ENCODE data around the gene MS4A7. TPM values are rescaled to one million over a fixed set of nuclear protein-coding genes. Genes with fewer than 3 reads are reported as not detected.
A peak's percentile ranks its signal among the peaks of the same experiment; 100 is the strongest.

The MS4A7 gene
- total RNA-seq, 2 donors from 2014 or later, result 3.3 to 12.6 TPM

DNA sequence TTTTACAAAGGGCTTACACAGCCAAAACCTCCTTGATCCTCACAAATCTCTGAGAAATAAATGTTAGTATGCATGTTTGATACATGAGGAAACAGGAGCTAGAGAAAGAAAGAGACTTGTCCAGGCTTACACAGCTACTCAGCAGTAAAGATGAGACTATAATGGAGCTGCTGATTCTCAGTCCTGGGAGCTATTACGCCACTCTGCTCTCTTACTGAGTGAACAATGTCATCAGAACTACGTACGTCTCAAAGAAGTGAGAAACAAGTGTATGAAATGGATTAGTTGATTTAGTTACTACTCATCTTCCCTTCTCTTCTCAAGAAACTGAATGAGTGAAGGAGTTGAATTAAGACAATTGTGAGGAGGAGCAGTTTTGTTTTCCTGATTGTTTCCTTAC is 39.0 kb upstream of the MS4A7 start:
- intact Hi-C loops (cut with DNase I), result no loop called here

DNA sequence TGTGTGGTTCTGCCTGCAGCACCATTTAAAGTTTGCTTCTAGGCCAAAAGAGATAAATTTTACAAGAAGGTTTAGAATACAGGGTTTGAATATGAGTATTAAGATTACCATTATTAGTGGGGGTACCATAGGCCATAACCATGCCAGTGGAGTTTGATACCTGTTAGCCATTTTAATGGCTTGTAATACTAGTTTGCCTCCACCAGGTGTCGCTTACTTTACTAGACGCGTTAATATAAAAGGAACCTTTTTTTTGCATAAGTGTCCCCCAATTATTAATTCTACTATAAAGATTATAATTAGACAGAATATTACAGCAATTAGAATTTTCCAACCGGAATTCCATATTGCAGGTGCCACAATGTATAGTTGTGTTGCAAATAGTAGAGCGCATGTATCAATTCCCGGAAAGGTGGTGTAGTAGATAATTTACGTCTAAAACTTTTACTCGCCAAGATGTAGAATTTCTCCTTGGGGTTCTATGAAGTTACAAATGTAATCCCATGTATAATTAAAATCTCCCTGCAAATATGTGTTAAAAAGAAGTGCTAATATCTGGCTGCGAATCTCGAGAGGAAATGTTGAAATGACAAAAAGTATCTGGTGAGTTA is 35.1 kb upstream of the MS4A7 start:
- Histone ChIP-seq H3K9ac (ENCODE audit: low read depth in 2 of 2, low read length in 2 of 2) (no peak overlapping the region), H3K36me3 (no peaks in the 10 kb centered on the region), H3K4me1 (no peaks in the 10 kb centered on the region), H3K27me3 (no peaks in the 10 kb centered on the region), H3K27ac (no peak overlapping the region), H3K4me3 (no peak overlapping the region), H3K9me3 (no peaks in the 10 kb centered on the region)
- no peak for DNase-seq
- intact Hi-C loops (cut with DNase I), result no loop called here
- TF ChIP-seq, protein P1, sequence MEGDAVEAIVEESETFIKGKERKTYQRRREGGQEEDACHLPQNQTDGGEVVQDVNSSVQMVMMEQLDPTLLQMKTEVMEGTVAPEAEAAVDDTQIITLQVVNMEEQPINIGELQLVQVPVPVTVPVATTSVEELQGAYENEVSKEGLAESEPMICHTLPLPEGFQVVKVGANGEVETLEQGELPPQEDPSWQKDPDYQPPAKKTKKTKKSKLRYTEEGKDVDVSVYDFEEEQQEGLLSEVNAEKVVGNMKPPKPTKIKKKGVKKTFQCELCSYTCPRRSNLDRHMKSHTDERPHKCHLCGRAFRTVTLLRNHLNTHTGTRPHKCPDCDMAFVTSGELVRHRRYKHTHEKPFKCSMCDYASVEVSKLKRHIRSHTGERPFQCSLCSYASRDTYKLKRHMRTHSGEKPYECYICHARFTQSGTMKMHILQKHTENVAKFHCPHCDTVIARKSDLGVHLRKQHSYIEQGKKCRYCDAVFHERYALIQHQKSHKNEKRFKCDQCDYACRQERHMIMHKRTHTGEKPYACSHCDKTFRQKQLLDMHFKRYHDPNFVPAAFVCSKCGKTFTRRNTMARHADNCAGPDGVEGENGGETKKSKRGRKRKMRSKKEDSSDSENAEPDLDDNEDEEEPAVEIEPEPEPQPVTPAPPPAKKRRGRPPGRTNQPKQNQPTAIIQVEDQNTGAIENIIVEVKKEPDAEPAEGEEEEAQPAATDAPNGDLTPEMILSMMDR (IDR thresholded peaks at IDR 0.05), result peak; percentile 53

More for the DNA sequence above, 39.0 kb upstream of the MS4A7 start:
- no peak overlapping the region for H3K4me3 ChIP-seq
- H3K9ac ChIP-seq (ENCODE audit: low read depth in 2 of 2, low read length in 2 of 2), result no peak overlapping the region
- no peaks in the 10 kb centered on the region for H3K9me3 ChIP-seq
- no peaks in the 10 kb centered on the region for H3K36me3 ChIP-seq
- no peaks in the 10 kb centered on the region for H3K4me1 ChIP-seq
- no peaks in the 10 kb centered on the region for H3K27me3 ChIP-seq
- TF ChIP-seq, protein P1 (IDR thresholded peaks at IDR 0.05), result no peak
- no peak overlapping the region for H3K27ac ChIP-seq
- DNase-seq, result no peak

DNA sequence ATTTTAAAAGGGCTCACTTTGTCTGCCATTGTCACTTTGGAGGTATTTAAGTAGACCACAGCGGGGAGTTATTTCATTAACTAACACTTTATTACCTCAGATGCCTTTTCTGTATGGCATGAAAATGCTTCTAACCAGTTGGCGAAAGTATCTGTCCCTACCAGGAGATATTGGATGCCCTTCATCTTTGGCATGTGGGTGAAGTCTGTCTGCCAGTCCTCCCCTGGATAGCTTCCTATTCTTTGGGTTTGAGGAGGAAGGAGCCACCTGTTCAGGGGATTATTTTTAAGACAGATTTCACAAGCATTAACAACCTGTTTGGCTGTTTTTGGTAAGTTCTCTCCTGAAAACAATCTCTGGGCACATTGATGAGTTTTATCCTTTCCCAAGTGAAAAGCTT is 34.2 kb upstream of the MS4A7 start:
- TF ChIP-seq, protein P1 (IDR thresholded peaks at IDR 0.05), result no peak
- Histone ChIP-seq H3K4me1 (no peaks in the 10 kb centered on the region), H3K9ac (ENCODE audit: low read depth in 2 of 2, low read length in 2 of 2) (no peak overlapping the region), H3K27ac (no peak overlapping the region), H3K27me3 (no peaks in the 10 kb centered on the region), H3K36me3 (no peaks in the 10 kb centered on the region), H3K9me3 (no peaks in the 10 kb centered on the region), H3K4me3 (no peak overlapping the region)
- intact Hi-C loops (cut with DNase I), result no loop called here
- no peak for DNase-seq

DNA sequence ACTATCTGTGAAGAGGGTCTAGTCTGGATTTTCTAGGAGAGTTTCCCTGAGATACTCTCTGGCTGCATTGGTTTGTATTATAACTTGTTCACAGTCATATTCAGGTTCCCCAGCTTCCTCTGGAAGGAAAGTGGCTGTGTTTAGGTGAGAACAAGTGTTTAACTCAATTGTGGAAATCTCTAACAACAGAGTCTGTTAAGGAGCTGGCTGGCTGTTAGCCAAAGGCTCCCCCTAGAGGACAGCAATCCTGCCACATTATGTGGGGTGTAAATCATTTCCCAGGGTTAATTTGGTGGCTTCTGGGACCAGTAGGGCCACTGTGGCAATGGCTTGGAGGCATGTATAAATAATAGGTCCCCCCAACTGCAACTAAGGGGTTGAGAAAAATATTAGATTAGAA is 32.8 kb upstream of the MS4A7 start:
- Histone ChIP-seq H3K4me3 (no peak overlapping the region), H3K9me3 (no peaks in the 10 kb centered on the region), H3K27me3 (no peaks in the 10 kb centered on the region), H3K27ac (no peak overlapping the region), H3K4me1 (no peaks in the 10 kb centered on the region), H3K36me3 (no peaks in the 10 kb centered on the region), H3K9ac (ENCODE audit: low read depth in 2 of 2, low read length in 2 of 2) (no peak overlapping the region)
- intact Hi-C loops (cut with DNase I), result loop anchor here (5.0 kb wide), 1 partner anchor 272 kb away; no protein-coding TSS in a partner anchor
- no peak for DNase-seq
- TF ChIP-seq, protein P1 (IDR thresholded peaks at IDR 0.05), result peak; percentile 12

DNA sequence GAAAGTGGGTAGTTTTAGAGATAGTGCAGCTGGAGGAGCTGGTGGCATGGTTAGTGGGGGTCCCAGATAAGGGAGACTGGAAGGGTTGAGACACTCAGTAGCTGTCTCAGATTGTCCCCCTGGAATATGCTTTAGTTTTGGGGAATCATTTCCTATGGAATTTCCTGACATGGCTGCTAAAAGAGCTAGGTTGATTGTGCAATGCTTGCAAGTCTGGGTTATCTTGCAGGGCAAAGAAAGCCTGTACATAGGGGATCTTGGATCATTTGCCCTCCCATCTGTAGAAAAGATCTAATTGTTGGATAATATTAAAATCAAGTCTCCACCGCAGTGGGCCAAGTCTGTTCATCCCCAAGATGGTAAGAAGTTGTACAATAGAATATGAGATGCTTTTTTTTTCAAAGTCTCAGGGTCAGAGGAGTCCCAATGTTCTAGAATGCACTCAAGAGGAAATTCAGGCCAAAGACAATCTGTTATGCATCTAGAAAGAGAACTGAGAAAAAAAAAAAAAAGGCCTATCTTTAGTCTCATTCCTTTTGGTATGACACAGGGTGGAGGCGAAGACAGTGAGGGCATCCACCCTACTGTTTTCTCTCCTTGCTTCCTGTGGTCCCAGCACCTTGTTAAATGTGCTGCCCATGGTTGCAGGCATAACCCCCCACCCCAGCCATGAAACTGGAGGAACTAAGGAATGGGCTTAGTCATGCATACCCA is 31.1 kb upstream of the MS4A7 start:
- Histone ChIP-seq H3K9me3 (no peaks in the 10 kb centered on the region), H3K4me1 (no peaks in the 10 kb centered on the region), H3K36me3 (no peaks in the 10 kb centered on the region), H3K27ac (no peak overlapping the region), H3K9ac (ENCODE audit: low read depth in 2 of 2, low read length in 2 of 2) (no peak overlapping the region), H3K4me3 (no peak overlapping the region), H3K27me3 (no peaks in the 10 kb centered on the region)
- intact Hi-C loops (cut with DNase I), result loop anchor here (5.0 kb wide), 1 partner anchor 270 kb away; no protein-coding TSS in a partner anchor
- TF ChIP-seq, protein P1 (IDR thresholded peaks at IDR 0.05), result no peak
- no peak for DNase-seq
